Lung (tissue), 12 donors: ENCODE measurements around the gene SAMD11. TPM values are rescaled to one million over a fixed set of nuclear protein-coding genes. Genes with fewer than 3 reads are reported as not detected.

Source experiments
- ATAC-seq: fragments of 200-7000 bp; cut with Tn5 transposase; one replicate; pipeline ENCODE4 v1.9.1; 2020; ENCODE audit warnings: moderate number of reproducible peaks; ENCODE audit not compliant: insufficient read depth, low FRiP score
- DNase-seq, 3 donors: peaks; one replicate each; pipeline ENCODE4 v3.0.0-alpha.2; 2013 to 2017
- H3K27ac ChIP-seq, 2 donors: one replicate each; pipeline ENCODE4 v1.5.1; 2013; ENCODE audit warnings: mild to moderate bottlenecking in 2 of 2, moderate library complexity in 2 of 2, control low read depth in 1 of 2, inconsistent platforms in 1 of 2, low read depth in 1 of 2, low read length in 1 of 2
- H3K27me3 ChIP-seq, 3 donors: one replicate each; pipeline ENCODE4 v1.5.1; 2013; ENCODE audit warnings: low read length in 2 of 3; ENCODE audit not compliant: control insufficient read depth in 3 of 3, insufficient read depth in 3 of 3
- H3K36me3 ChIP-seq, 4 donors: one replicate each; pipeline ENCODE4 v1.5.1; 2013; ENCODE audit warnings: low read length in 4 of 4, mild to moderate bottlenecking in 1 of 4, moderate library complexity in 1 of 4; ENCODE audit not compliant: control insufficient read depth in 4 of 4, insufficient read depth in 4 of 4
- H3K4me1 ChIP-seq, 5 donors: one replicate each; pipeline ENCODE4 v1.5.1; 2013; ENCODE audit warnings: low read length in 5 of 5, mild to moderate bottlenecking in 2 of 5, moderate library complexity in 1 of 5; ENCODE audit not compliant: control insufficient read depth in 5 of 5, insufficient read depth in 5 of 5
- H3K4me3 ChIP-seq: one replicate; pipeline ENCODE4 v1.5.1; 2013; ENCODE audit warnings: mild to moderate bottlenecking, control low read depth, moderate library complexity
- H3K9ac ChIP-seq, 2 donors: one replicate each; pipeline ENCODE4 v1.5.1; 2013; ENCODE audit warnings: low read length in 2 of 2, control low read depth in 1 of 2; ENCODE audit not compliant: insufficient read depth in 1 of 2
- H3K9me3 ChIP-seq, 4 donors: one replicate each; pipeline ENCODE4 v1.5.1; 2013; ENCODE audit warnings: low read length in 3 of 4, mild to moderate bottlenecking in 1 of 4, moderate library complexity in 1 of 4; ENCODE audit not compliant: control insufficient read depth in 4 of 4, insufficient read depth in 3 of 4
- CTCF ChIP-seq: IDR thresholded peaks from 2 replicates; pipeline ENCODE4 v1.5.1; 2012; ENCODE audit warnings: mild to moderate bottlenecking; ENCODE audit errors: control extremely low read depth, extremely low read depth
- WGBS, 2 donors: extraction: QIAGEN DNeasy Blood & Tissue Kit; methylation state at CpG; one replicate each; pipeline ENCODE4 v1.1.7; 2013; 5-methylcytosine and 5-hydroxymethylcytosine counted together
- polyA plus RNA-seq, 2 donors: library from polyadenylated mRNA; stranded (reverse); fragments of 200-250 nt; gene quantifications; one replicate each; pipeline ENCODE4 v1.2.1, GENCODE V29; 2013
- total RNA-seq, 2 donors: library from RNA; depleted of rRNA in 1 of 2; stranded (reverse); fragments of >200 nt in 1 of 2; gene quantifications; one replicate each; pipeline ENCODE4 v1.2.1, GENCODE V29; 2014 to 2021
- donor health status: control.
- donor health status: control.
- donor health status: Bipolar disorder and iron deficiency.
- donor health status: healthy.
- donor health status: DM: yes; HTN: yes; CAD: no.

The SAMD11 gene
- total and polyA plus RNA-seq, 4 donors: 3.7 to 26.3 (median 5.8) TPM

GRCh38 chr1:917466-918091, 6.1 kb upstream of the SAMD11 start:
- DNase-seq (no peak), ATAC-seq (no peak)
- TF ChIP-seq CTCF: no peak
- H3K4me3 ChIP-seq: no peak overlapping the region
- peaks cover 0 to 71% (median 23%) of the 10 kb centered on the region in 5 donors for H3K4me1 ChIP-seq
- H3K27ac ChIP-seq: no peak overlapping the region
- H3K36me3 ChIP-seq: peaks cover 0 to 6% (median 0%) of the 10 kb centered on the region in 4 donors
- H3K27me3 ChIP-seq: peaks cover 0 to 16% (median 0%) of the 10 kb centered on the region in 3 donors
- WGBS, 2 donors: 58 to 83% methylated on average over 22 of the region's 22 CpGs
- no peaks in the 10 kb centered on the region for H3K9me3 ChIP-seq
- no peak overlapping the region for H3K9ac ChIP-seq

- DNase-seq (no peak), ATAC-seq (no peak)
- Histone ChIP-seq H3K9me3 (no peaks in the 10 kb centered on the region), H3K4me1 (peaks cover 0 to 72% (median 26%) of the 10 kb centered on the region in 5 donors), H3K9ac (no peak overlapping the region), H3K36me3 (peaks cover 0 to 12% (median 0%) of the 10 kb centered on the region in 4 donors), H3K27ac (no peak overlapping the region), H3K4me3 (no peak overlapping the region), H3K27me3 (peaks cover 0 to 20% (median 0%) of the 10 kb centered on the region in 3 donors)
- WGBS, 2 donors: 77 to 88% methylated on average over 15 of the region's 15 CpGs
- no peak for TF ChIP-seq CTCF
Observed at GRCh38 chr1:918353-918752, 5.4 kb upstream of the SAMD11 start.

- Histone ChIP-seq H3K27ac (no peak overlapping the region), H3K9me3 (no peaks in the 10 kb centered on the region), H3K36me3 (peaks cover 0 to 12% (median 0%) of the 10 kb centered on the region in 4 donors), H3K27me3 (peaks cover 0 to 20% (median 0%) of the 10 kb centered on the region in 3 donors), H3K4me1 (peaks cover 0 to 73% (median 26%) of the 10 kb centered on the region in 5 donors), H3K4me3 (no peak overlapping the region), H3K9ac (no peak overlapping the region)
- no peak for TF ChIP-seq CTCF
- 75 to 83% methylated on average over 6 of the region's 6 CpGs for whole genome bisulfite sequencing, 2 donors
- DNase-seq: no peak
- ATAC-seq: no peak
Observed at GRCh38 chr1:918843-919242, 4.9 kb upstream of the SAMD11 start.
